ENCODE measurements around the gene TMEM88.
"Not testable (repeated sequence)": the region's sequence is repeated elsewhere in the genome, so short reads cannot be mapped to it uniquely, and the experiment has no call there.

The TMEM88 gene, protein sequence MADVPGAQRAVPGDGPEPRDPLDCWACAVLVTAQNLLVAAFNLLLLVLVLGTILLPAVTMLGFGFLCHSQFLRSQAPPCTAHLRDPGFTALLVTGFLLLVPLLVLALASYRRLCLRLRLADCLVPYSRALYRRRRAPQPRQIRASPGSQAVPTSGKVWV

GRCh38 chr17:7854851-7855659, at the start of gene TMEM88:
TSS of gene TMEM88 (plus strand) at chr17:7855066. CDS start at chr17:7855075, 9 bp downstream.
- peak in 1 of 2 donors; percentile 38 for DNase-seq (ENCODE audit: low read depth in 2 of 2)

DNA sequence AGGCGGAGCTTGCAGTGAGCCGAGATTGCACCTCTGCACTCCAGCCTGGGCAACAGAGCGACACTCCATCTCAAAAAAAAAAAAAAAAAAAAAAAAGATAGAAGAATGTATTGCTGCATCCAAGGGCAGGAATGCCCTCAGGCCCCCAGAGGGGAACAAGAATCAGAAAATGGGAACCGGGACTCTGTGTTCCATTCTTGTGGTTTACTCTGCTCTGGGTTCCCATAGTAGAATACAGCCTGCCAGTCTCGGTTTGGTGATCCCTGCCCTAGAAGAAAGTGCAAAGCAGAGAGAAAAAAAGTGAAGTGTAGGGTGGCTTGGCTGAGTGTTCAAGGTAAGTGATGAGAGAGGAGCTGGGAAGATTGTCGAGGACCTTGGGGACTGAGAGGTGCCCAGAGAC, 48.3 kb upstream of the TMEM88 start:
- no peak for DNase-seq (ENCODE audit: low read depth in 2 of 2)

DNA sequence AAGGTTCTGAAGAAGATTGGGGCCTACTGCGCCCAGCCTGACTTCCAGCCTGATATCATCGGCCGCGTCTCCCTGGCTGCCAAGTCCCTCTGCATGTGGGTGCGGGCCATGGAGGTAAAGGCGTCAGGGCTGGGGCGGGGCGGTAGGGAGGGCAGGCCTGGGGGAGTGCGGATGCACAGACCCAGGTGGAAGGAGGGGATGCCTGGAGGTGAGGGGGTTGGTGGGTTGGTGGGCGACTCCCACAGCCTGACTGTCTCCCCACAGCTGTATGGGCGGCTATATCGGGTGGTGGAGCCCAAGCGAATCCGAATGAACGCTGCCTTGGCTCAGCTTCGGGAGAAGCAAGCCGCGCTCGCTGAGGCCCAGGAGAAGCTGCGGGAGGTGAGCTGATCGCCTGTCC, 47.7 kb upstream of the TMEM88 start:
- DNase-seq (ENCODE audit: low read depth in 2 of 2) = no peak

DNA sequence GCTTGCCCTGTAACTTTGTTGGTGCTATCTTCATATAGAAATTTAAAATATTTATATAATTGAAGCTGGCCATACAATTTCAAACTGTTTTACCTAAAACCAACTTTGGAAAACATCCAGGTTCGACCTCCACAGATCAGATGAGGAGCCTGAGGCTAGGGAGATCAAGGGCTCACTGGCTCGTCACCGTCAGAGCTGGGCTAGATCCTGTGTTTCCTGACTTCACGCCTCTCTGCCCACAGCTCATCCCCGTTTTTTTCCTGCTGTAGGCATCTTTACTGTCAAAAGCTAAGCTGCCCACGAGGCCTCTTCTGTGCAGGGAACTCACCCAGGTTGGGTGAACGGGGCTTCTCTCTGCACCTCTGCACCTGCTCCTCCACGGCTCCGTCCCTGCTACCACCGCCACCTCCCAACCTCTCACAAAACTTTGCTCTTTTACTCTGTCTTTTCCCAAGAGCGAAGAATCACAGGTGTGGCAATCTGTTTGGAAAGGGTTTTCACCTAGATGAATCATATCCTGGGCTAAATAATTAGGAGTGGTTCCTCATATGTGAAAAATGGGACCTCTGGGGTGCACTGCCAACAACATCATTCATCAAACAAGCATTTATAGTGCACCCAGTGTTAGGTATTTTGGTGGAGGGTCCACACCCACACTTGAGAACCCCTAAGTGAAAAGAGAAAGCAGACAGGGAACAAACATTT, 45.6 kb upstream of the TMEM88 start:
- DNase-seq (ENCODE audit: low read depth in 2 of 2) = no peak

DNA sequence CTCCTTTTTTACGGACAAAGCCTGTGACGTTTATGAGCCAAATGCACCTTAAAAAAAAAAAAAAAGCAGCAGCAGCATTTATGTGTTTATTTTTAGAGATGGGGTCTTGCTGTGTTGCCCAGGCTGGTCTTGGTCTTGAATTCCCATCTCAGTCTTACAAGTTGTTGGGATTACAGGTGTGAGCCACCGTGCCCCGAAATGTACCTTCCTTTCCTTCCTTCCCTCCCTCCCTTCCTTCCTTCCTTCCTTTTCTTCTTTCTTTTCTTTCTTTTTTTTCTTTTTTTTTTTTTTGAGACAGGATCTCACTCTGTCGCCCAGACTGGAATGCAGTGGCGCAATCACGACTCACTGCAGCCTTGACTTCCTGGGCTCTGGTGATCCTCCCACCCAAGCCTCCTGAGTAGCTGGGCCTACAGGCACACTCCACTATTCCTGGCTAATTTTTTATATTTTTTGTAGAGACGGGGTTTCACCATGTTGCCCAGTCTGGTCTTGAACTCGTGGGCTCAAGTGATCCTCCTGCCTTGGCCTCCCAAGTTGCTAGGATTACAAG, 45.0 kb upstream of the TMEM88 start:
- DNase-seq (ENCODE audit: low read depth in 2 of 2) = not testable (repeated sequence)

GRCh38 chr17:7811251-7811650, 43.6 kb upstream of the TMEM88 start:
- DNase-seq (ENCODE audit: low read depth in 2 of 2) = no peak

- DNase-seq (ENCODE audit: low read depth in 2 of 2) = no peak
Measured at GRCh38 chr17:7814969-7815368, 39.9 kb upstream of the TMEM88 start.

DNA sequence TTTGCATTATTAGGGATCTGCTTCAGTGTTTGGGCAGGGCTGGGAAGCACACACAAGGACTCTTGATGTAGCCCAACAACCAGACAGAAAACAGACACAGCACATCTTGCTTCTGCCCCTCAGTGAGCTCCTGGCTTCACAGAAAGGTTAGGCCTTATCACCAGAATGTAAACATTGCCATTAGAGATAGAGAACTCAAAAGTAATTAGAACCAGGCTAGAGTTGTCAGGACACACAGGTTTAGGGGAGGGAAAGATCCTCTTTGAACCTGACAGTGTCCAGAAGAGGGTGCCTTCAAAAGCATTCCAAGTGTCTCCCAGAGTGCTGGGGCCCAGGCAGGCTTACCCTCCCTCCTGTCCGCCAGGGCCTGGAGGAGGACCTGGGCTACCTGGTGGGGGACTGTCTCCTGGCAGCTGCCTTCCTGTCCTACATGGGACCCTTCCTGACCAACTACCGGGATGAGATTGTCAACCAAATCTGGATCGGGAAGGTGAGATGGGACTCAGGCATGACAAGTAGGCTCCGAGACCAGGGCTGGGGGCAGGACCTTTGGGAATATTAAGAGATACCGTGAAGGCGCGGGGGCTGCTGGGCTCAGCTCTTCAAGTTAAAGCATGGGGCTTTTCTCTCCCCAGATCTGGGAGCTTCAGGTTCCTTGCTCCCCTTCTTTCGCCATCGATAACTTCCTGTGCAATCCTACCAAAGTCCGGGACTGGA, 37.8 kb upstream of the TMEM88 start:
- no peak for DNase-seq (ENCODE audit: low read depth in 2 of 2)

DNA sequence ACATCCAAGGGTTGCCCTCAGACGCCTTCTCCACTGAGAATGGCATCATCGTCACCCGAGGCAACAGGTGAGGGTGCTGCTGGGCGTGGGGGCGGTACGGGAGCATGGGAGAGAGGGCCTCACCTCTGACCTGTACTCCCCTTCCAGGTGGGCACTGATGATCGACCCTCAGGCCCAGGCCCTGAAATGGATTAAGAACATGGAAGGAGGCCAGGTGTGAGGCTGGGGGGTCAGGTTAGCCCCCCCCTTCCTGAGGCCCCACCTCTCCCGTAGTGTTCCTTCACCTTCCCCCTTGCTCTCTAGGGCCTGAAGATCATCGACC, 37.3 kb upstream of the TMEM88 start:
- no peak for DNase-seq (ENCODE audit: low read depth in 2 of 2)

DNA sequence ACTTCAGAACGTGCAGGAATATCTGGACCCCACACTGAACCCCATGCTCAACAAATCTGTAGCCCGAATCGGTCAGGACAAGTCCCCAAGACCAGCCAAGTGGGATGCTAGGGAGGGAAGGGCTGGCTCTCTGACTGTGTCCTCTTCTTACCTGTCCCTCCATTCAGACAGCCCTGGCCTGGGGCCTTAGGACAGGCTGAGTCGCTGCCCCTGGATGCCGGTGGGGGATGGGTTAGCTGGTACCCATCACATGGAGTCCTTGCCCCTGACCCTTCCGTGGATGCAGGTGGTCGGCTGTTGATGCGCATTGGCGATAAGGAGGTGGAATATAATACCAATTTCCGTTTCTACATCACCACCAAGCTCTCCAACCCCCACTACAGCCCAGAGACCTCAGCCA, 36.8 kb upstream of the TMEM88 start:
- no peak for DNase-seq (ENCODE audit: low read depth in 2 of 2)

DNA sequence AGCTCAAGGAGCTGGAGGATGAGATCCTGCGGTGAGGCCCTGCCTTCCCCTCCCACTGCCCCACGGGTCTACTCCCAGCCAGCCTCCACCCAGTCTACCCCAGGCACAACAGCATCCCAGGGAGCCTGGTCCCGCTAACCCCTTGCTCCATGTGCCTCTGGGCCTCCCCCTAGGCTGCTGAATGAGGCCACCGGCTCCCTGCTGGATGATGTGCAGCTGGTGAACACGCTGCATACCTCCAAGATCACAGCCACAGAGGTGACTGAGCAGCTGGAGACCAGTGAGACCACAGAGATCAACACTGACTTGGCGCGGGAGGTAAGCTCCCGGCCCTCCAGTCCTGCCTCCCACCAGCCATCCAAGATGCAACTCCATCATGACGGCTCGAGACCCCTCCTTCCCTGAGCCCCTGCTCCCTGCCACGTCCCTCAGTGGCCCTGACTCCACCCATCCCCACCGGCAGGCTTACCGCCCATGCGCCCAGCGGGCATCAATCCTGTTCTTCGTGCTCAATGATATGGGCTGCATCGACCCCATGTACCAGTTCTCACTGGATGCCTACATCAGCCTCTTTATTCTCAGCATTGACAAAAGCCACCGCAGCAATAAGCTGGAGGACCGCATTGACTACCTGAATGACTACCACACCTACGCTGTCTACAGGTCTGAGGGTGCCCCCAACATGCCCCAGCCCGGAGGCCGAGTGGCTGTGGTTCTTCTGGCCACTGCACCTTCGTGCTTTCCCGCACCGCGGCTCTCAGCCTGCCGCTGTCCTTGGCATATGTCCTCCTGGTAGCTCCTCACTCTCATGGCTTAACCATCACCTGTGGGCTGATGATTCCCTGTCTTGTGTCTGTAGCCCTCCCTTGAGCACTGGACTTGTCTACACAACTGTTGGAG, 35.9 kb upstream of the TMEM88 start:
- DNase-seq (ENCODE audit: low read depth in 2 of 2) = no peak

- no peak for DNase-seq (ENCODE audit: low read depth in 2 of 2)
Measured at GRCh38 chr17:7820231-7820630, 34.6 kb upstream of the TMEM88 start.

GRCh38 chr17:7822126-7822525, 32.7 kb upstream of the TMEM88 start:
- no peak for DNase-seq (ENCODE audit: low read depth in 2 of 2)

GRCh38 chr17:7823581-7824001, 31.3 kb upstream of the TMEM88 start:
- DNase-seq (ENCODE audit: low read depth in 2 of 2) = no peak

DNA sequence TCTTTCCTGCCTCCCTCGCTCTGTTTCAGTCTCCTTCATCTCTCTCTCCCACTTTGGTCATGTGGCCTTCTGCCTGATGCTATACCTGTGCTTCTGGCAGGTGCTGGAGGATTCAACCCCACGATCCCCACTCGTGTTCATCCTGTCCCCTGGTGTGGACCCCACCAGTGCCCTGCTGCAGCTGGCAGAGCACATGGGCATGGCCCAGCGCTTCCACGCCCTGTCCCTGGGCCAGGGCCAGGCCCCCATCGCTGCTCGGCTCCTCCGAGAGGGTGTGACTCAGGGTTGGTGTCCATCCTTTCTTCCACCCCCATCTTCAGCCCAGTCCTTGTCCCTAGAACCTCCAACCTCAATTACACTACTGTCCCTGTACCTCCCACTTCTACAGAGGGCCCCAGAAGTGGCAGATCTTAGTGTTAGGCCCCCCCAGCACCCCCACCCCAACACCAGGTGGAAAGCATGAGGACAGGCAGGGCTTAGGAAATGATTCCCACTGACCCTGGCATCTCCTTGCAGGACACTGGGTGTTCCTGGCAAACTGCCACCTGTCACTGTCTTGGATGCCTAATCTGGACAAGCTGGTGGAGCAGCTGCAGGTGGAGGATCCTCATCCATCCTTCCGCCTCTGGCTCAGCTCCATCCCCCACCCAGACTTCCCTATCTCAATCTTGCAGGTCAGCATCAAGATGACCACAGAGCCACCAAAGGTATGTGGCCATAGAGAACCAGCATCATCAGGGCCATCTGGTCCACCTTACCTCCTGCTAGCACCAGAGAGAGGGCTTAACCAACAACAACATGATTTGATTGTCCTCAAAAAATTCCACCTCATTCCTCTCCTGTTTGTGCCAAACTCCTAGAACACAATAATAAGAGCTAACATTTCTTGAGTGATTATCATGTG, 30.6 kb upstream of the TMEM88 start:
- no peak for DNase-seq (ENCODE audit: low read depth in 2 of 2)

DNA sequence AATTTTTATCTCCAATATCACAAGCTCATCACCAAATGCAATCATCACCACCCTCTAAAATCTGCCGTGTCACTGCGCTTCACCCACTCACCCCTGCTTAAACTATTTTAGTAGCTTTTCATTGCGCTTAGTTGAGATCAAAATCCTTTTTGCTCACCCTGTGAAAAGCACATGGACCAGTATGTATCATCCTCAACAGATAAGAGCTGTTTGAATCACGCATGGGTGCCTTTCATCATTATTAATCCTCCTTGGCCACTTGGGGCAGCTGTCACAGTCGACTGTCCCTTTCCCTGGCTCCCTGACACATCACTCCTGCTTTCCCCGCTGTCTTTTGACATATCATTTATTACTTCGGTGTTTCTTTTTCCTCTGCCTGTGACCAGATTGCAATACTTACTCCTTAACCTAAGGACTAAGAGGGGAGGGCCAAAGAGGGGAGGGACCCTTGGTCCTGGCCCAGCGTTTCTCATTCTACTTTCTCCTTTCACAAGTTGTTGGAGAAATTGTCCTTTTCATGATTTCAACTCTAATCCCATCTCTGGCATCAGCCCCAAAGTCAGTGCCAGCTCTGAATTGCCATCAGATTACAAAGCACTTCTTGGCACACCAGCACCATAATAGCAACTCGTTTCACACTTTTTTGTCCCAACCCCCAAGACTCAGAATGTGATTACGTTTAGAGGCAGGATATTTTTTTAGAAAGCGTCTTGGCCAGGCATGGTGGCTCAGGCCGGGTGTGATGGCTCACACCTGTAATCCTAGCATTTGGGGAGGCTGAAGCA, 29.5 kb upstream of the TMEM88 start:
- no peak for DNase-seq (ENCODE audit: low read depth in 2 of 2)

- no peak for DNase-seq (ENCODE audit: low read depth in 2 of 2)
Measured at GRCh38 chr17:7830616-7831015, 24.2 kb upstream of the TMEM88 start.

- no peak for DNase-seq (ENCODE audit: low read depth in 2 of 2)
Measured at GRCh38 chr17:7831233-7831632, 23.6 kb upstream of the TMEM88 start.

DNA sequence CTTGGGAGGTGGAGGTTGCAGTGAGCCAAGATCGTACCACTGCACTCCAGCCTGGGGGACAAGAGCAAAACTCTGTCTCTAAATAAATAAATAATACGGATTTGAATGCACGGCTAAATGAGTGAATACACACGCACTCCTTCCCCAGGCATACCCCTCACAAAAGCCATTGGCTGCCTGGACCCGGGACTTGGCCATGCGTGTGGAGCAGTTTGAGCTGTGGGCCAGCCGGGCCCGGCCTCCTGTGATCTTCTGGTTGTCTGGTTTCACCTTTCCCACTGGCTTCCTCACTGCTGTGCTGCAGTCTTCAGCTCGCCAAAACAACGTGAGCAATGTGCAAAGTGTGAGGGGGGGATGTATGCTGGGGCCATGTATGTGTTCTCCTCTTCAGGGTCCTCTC, 22.4 kb upstream of the TMEM88 start:
- no peak for DNase-seq (ENCODE audit: low read depth in 2 of 2)

Measured in stimulated activated CD4-positive, alpha-beta T cell treated with anti-CD3 and anti-CD28 coated beads, Interleukin-1b, Interleukin-23, amount 100 ng/mL, for 4 hours (primary cell).